Middle frontal gyrus (tissue), 1 donor: ENCODE data around the gene TLE3.

Experiments
- DNase-seq: peaks from one replicate; pipeline ENCODE4 v3.0.0-alpha.2; 2015; ENCODE audit warnings: low spot score; ENCODE audit errors: extremely low spot score

TLE3 gene

DNA sequence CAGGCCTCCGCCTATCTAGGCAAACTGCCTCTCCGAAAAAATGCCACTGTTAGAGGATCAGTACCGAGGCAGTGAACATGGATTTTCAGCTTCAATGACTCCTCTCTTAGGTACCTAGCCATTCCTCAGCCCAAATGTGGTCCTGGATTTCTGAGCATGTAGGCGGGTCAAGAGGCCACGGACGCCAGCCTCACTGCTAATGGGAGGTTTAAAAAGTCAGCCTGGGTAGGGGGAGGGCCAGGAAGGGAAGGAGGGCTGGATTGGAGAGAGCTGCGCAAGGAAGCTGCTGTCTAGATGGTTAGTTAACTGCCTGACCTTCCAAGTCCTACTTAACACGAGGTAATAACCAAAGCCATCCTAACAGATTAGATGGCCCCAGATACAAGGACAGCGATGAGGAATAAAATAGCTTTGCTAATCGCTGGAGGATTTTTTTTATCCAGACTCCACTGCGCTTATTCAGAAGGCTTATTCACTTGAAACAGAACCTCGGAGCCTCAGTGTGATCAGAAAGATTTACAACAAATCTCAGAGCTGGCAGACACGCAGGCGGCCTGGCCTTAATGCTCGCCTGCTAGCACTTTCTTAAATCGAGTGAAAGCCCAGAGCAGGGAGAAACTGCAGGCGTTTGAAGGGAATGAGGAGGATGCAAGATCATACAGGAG lies 34.3 kb downstream of the TLE3 start:
- DNase-seq, result no peak

DNA sequence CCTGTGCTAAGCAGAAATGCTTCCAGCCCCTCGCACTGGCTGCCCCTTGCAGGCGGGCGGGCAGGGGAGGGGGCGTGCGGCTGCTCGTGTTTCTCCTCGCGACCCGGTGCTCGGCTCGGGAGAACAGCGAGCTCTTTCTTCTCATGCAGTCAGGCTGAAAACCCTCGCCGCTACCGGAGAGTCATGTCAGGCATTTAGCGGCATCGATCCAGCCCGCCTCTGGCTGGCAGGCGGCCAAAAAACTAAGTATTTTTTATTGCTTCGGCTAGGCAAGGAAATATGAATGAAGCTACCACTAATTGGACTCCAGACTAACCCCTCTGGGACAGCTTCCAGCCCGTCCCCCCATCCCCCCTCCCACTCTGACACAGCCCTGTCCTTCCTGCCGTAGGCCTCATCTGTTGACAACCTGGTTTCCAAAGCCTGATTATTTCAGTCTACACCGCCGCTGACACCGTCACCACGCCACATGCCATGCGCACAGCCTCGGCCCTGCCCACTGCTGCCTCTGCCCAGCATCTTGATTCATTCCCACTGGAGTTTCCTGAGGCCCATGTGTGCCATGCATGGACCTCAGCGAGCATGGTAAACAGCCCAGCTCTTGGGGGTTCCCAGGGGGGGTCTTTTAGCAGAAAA lies 35.3 kb downstream of the TLE3 start:
- DNase-seq, result peak; percentile 48

DNA sequence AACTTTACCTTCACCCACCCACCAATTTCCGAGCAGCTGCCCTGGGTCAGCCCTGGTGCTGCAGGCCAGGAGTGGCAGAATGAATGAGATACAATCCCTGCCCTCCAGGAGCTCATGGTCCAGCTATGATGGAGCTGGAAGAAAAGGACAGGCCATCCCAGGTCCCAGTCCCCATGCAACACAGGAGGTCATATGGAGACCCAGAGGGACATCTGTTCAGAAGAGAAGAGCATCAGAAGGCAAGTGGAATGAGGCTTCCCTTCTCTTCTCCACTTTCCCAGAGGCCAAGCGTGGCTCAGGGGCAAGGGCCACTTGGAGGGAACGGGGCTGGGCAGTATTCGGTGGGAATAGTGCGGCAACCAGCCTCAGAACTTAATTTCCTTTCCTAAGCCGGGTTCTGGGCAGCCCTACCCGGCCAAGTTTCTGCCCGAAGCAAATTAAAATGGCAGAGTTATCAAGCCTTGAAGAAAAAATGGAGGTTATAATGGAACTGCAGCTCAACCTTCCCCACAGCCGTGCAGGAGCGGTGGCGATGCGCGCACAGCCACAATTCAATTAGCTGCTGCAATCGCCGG lies 35.9 kb downstream of the TLE3 start:
- DNase-seq, result no peak

GRCh38 chr15:70060993-70061305 lies 36.8 kb downstream of the TLE3 start:
- DNase-seq, result no peak

GRCh38 chr15:70060214-70060992 lies 37.3 kb downstream of the TLE3 start:
- no peak for DNase-seq

GRCh38 chr15:70059476-70060213 lies 38.1 kb downstream of the TLE3 start:
- no peak for DNase-seq

DNA sequence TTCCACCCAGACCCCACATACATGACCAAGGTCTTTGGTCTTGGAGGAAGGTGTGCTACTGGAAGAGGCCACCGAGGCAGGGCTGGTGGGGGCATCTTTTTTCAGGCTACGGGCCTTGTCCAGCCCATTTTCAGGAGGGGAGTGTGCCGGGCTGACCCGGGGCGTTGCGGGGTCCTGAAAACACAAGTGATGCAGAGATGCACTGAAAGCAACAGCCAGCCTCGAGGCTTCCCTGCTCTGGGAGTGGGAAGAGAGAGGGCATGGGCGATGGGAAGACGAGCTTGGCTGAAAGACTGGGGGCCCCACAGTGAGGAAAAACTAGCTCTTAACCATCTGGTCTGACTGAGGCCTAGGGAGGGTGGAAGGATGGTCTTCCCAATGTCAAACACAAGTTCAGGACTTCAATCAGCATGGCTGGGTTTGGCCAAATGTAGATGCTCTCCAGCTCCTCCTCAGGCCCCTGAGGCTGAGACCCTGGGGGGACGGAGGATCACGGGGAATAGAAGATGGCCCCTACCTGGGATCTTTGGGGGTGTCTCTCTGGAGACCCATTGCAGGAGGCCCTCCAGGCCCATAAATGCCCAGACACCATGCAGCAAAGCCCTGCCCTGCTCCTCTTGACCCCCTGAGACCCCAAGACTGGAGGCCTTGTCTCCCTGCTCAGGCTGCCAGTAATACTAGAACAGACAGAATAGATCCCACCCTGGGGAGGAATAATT lies 38.9 kb downstream of the TLE3 start:
- no peak for DNase-seq

GRCh38 chr15:70057931-70058641 lies 39.6 kb downstream of the TLE3 start:
- no peak for DNase-seq

GRCh38 chr15:70056091-70056680 lies 41.5 kb downstream of the TLE3 start:
- no peak for DNase-seq

- DNase-seq, result no peak
These were observed 42.1 kb downstream of the TLE3 start for GRCh38 chr15:70055601-70056051.

DNA sequence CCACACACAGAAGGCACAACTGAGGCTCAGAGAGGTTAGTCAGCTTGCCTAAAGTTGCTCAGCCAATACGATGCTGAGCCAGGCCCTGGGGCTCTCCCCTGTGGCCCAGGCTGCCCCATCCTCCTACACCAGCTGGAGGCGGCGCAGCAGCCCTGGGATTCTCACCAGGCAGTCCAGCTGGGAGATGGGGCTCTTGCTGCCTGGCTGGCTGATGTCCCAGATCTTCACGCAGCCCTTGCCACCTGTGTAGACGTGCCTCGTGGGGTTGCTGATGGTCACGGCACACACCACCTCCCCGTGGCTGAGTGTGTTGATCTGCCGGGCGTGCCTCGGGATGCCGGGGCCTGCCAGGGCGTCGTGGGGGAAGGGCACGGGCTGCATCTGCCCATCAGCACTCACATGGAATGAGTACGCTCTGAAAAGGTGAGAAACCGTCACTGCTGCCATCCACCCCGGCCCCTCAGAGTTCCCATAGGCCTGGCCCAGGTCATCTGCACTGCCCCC lies 42.8 kb downstream of the TLE3 start:
- no peak for DNase-seq

DNA sequence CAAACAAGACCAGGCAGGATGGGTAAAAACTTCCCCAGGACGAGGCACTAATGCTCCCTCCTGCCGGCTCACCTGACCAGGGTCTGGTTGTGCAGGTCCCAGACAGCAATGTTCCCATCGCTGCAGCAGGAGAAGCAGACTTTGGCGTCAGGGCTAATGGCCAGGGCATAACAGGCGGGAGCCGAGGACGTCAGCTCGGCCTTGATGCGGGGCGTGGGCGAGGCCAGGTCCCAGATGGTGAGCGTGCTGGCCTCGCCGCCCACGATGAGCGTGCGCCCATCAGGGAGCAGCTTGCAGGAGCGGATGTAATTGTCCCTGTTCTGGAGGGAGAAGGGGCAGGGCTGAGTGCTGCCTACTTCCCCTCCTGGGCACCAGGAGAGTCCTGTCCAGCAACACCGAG lies 43.4 kb downstream of the TLE3 start:
- no peak for DNase-seq

DNA sequence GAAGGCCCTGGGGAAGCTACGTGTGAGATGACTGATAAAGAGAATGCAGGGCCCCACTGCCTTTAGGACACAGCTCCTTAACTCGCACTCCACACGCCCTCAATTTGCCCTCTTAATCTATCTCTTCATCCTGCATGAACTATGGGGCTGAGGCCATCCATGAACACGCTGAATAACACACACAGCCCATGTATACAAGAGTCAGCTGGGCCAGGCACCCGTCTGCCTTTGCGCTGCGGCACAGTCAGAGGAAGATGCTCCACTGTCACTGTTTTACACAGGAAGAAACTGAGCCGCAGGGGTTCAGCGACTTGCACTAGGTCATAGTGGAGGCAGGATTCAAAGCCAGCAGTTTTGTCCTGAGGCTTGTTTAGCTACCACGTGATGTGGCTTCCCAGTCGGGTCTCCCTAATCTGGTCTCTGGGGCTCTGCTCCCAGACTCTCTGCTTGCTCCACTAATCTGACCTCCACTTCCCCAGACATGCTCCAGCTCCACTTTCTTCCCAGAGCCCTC lies 43.9 kb downstream of the TLE3 start:
- no peak for DNase-seq

DNA sequence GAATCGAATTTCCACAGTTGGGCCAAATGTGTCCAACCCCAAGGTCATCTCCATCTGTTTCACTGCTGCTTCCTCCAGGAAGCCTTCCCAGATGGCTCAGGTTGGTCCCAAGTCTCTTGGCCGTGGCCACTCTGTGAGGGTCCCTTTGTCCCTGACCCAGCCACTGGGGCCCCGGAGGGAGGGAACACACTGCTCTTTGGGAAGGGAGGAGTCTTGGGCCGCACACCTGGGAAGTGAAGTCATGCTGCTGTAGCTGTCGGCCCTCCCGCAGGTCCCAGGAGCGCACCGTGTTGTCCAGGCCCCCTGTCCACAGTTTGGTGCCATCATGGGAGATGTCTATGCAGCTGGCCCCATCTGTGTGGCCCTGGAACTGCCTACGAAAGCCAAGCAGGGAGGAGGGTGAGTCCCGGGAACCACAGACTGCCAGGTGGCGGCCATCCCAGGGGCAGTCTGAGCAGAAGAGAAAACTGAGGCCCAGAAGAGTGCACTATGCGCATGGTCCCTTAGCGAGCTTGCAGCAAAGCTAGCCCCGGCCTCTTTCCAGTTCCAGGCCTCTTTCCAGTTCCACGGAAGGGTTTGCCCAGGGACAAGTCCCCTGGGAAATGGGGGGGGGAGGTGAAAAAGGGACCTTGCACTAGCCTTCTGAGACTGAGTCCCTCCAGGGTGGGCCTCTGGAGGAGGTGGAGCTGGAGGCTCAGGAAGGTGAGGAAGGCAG lies 44.6 kb downstream of the TLE3 start:
- DNase-seq, result no peak

DNA sequence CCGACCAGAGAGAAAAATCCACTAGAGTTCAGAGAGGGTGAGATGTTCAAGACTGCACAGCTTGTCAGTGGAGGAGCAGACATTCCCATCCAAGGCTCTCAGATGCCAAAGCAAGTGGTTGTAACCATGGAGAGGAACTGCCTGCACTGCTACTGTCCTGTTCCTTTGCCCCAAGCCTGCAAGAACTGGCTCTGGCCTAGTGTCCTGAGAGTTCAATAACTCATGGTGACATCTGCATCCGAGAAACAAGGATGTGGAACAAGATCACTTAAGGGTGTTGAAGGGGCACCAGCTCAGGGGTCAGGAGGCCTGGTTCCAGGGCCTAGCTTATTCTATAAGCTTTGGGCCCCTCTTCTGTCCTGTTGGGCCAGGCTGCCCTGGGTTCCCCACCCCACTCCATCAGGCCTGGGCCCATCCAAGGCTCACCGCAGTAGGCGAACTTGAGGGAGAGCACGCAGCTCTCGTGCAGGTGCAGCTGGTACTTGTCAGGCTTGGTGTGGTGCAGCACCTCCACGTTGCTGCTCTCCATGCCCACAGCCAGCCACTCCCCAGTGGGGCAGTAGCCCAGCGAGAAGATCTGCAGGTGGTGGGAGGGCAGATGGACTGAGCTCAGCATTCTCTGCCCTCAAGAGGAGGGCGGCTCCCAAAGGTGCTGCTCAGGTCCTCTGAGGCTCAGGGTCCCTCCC lies 45.6 kb downstream of the TLE3 start:
- DNase-seq, result no peak

DNA sequence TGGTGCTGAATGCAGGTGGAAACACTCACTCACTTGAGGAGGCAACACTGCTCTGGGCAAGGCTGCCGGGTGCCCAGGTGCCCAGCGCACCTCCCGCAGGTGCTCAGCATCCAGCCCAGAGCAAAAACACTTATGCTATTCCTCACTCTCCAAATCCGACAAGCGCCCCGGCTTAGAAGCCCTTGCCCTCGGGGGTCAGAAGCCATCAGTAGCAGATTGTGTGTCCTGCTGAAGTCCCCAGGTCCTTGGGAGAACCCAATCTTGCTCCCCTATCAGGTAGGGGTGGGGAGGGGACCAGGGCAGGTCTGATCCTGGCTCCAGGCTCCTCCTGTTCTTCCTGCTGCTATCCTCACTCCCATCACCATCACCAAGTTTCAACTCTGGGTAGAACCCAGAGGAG lies 46.7 kb downstream of the TLE3 start:
- DNase-seq, result no peak

DNA sequence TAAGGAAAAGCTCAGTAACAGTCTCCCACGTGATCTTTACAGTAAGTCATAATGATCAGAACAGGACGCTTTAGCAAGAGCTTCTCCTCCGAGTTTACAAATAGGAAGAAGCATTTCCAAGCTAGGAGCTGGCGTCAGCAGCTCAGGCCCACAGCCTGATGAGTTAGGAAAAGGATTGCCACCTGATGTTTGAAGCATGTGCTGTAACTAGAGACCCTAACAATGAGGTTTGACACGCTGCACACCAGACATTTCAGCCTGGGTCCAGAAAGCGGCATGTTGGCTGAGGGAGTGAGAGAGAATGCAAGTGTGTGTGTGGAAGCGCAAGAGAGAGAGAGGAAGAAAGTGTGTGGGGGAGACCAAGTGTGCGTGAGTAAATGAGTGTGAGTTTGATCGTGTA lies 47.3 kb downstream of the TLE3 start:
- DNase-seq, result no peak

GRCh38 chr15:70049701-70050301 lies 47.9 kb downstream of the TLE3 start:
- DNase-seq, result no peak
